ENCODE data around the gene PCDHB14.
"Not testable (repeated sequence)": the region's sequence is repeated elsewhere in the genome, so short reads cannot be mapped to it uniquely, and the experiment has no call there.

- not testable (repeated sequence) for TF ChIP-seq CTCF (IDR thresholded peaks at IDR 0.05; ENCODE audit: insufficient read depth, low read length); POLR2AphosphoS5 (IDR thresholded peaks at IDR 0.05; ENCODE audit: low read depth); GABPA (IDR thresholded peaks at IDR 0.05; ENCODE audit: low read depth)
These were observed 22.0 kb upstream of the PCDHB14 start for GRCh38 chr5:141201126-141201525.
